Subcutaneous abdominal adipose tissue (tissue), 5 donors: ENCODE measurements around the gene BAX.
A peak's percentile ranks its signal among the peaks of the same experiment; 100 is the strongest.

Experiments
- H3K27ac ChIP-seq: one replicate; pipeline ENCODE4 v1.7.0; 2013; ENCODE audit warnings: low read depth, mild to moderate bottlenecking, inconsistent platforms, low read length, moderate library complexity
- H3K27me3 ChIP-seq, 5 donors: one replicate each; pipeline ENCODE4 v1.7.0; 2013; ENCODE audit warnings: low read length in 5 of 5, inconsistent platforms in 1 of 5; ENCODE audit not compliant: control insufficient read depth in 5 of 5, insufficient read depth in 4 of 5
- H3K36me3 ChIP-seq, 5 donors: one replicate each; pipeline ENCODE4 v1.7.0; 2013; ENCODE audit warnings: low read length in 5 of 5; ENCODE audit not compliant: control insufficient read depth in 5 of 5, insufficient read depth in 5 of 5
- H3K4me1 ChIP-seq, 5 donors: one replicate each; pipeline ENCODE4 v1.7.0; 2013; ENCODE audit warnings: low read length in 5 of 5, mild to moderate bottlenecking in 3 of 5, moderate library complexity in 1 of 5; ENCODE audit not compliant: control insufficient read depth in 5 of 5, insufficient read depth in 5 of 5
- H3K4me3 ChIP-seq, 5 donors: one replicate each; pipeline ENCODE4 v1.7.0; 2013; ENCODE audit warnings: low read length in 5 of 5, low read depth in 1 of 5
- H3K9ac ChIP-seq, 5 donors: one replicate each; pipeline ENCODE4 v1.7.0; 2013; ENCODE audit warnings: low read length in 5 of 5, mild to moderate bottlenecking in 4 of 5, moderate library complexity in 3 of 5
- H3K9me3 ChIP-seq, 5 donors: one replicate each; pipeline ENCODE4 v1.7.0; 2013; ENCODE audit warnings: low read length in 5 of 5; ENCODE audit not compliant: control insufficient read depth in 5 of 5
- donor health status: healthy.
- donor health status: healthy.
- donor health status: healthy.
- donor health status: healthy.
- donor health status: healthy.

BAX gene

DNA sequence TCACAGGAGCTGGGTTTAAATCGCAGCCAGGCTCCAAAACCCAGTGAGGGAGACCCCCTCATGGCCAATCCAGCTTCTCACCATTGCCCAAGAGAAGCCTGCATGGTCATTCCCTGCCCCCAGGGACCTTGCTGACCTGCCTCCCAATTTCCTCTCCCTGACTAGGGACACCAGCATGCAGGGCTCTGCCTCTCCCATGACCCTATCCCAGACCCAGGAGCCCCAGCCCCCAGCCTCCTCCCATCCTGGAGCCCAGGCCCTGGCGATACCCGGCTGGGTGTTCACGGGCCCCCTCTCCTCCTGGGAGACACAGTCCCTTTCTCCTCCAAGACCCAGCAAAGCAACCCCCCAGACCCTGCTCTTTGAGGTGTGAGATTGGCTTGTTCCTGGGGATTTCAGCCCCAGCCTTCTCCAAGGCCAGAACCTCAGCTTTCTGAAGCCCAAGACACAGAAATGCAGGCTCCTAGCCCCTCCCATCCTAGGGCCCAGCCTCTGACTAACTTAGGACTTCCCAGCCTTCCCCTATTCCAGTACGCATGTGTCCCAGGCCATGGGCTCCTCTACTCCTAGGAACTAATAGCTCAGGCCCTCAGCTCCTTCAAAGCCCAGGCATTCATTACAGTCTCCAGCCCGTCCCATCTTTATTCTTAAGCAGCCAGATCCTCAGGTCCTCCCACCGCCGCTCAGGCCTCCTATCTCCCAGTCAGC is 37.4 kb downstream of the BAX start:
- no peaks in the 10 kb centered on the region for H3K27me3 ChIP-seq
- H3K36me3 ChIP-seq, result peaks cover 0 to 20% (median 13%) of the 10 kb centered on the region in 5 donors
- peaks cover 6 to 52% (median 45%) of the 10 kb centered on the region in 5 donors for H3K4me1 ChIP-seq
- H3K27ac ChIP-seq, result peak overlapping the region; percentile 98
- peak overlapping the region; percentile 91 to 97 (median 97) for H3K4me3 ChIP-seq
- H3K9me3 ChIP-seq, result no peaks in the 10 kb centered on the region
- peak overlapping the region; percentile 71 to 99 (median 93) for H3K9ac ChIP-seq

DNA sequence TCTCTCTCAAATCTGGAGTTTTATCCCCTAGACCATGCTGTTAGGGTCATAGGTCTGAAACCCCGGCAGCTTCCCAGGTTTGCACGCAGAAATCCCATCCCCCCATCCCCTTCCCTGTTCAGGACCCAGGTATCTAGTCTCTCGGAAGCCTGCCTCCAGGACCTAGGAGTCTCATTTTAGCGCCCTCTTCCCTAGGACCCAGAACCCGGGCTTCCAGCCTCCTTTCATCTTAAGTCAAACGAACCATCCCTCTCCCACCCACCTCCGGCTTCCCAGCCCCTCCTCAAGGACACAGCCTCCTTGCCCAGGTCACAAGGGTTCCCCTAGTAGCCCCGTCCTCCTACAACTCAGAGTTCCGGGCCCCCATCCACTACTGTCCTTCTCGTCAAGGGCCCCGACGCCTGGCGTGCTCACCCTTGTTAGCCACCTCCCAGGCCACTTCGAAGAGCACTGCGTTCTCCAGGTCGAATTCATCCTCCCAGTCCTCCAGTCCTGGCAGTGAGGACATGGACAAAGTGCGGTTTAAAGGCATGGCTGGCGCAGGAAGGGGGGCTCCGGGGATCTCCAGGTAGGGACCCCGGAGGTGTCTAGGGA is 38.0 kb downstream of the BAX start:
- no peaks in the 10 kb centered on the region for H3K9me3 ChIP-seq
- peaks cover 6 to 52% (median 45%) of the 10 kb centered on the region in 5 donors for H3K4me1 ChIP-seq
- peak overlapping the region; percentile 71 to 99 (median 93) for H3K9ac ChIP-seq
- H3K36me3 ChIP-seq, result peaks cover 0 to 18% (median 10%) of the 10 kb centered on the region in 5 donors
- no peaks in the 10 kb centered on the region for H3K27me3 ChIP-seq
- peak overlapping the region; percentile 91 to 97 (median 97) for H3K4me3 ChIP-seq
- peak overlapping the region; percentile 98 for H3K27ac ChIP-seq

DNA sequence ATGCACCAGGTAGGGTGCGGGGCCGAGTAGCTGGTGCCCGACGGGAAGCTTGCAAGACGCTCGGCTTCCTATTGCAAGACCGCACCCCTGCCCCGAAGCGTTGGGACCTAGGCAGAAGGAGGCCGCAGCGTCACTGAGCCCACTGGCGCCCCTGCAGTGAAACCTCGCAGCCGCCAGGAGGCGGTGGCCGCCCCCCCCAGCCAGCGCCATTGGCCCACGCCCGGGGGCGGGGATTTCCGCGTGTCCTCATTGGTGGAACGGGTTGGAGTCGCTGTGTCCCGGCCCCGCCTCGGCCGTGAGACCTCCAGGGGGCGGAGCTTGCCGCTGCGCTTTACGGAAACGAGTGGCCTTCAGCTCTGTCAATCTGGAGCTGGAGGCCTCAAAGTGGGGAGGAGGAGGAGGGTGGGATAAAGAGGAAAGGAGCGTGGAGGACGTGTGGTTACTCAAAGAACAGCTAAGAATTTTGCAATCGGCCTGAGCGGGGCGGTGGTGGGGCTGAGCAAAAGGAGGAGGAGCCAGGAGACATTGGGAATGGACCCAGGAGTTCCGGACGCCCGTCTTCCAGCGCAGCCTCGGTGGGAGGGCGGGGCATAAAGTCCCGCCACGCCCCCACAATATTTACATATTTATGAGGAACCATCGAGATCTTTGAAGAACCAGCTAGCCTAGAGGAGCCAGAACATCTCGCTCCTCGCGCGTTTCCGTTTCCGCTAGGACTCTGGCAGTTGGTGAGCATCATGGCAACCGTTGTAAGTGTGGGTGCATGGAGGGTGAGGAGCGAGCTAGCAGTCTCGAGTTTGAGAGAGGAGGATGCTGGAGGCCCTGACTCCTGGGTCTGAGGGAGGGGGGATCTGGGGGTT is 38.7 kb downstream of the BAX start, which contains the start of the genes GYS1 and RUVBL2:
Gene GYS1, minus strand, starts transcription at position 135 of the 860 bp plus-strand sequence. CDS start 197 bp downstream, outside the sequence.
Gene RUVBL2, plus strand, starts transcription at position 713 of the 860 bp plus-strand sequence. Its CDS starts 25 bp downstream, at position 738.
- H3K36me3 ChIP-seq, result peaks cover 0 to 13% (median 5%) of the 10 kb centered on the region in 5 donors
- peak within 1 kb of the TSS; percentile 71 to 99 (median 93) for H3K9ac ChIP-seq
- H3K27me3 ChIP-seq, result no peaks in the 10 kb centered on the region
- H3K9me3 ChIP-seq, result no peaks in the 10 kb centered on the region
- peak within 1 kb of the TSS; percentile 91 to 97 (median 97) for H3K4me3 ChIP-seq
- H3K4me1 ChIP-seq, result peaks cover 6 to 52% (median 45%) of the 10 kb centered on the region in 5 donors
- H3K27ac ChIP-seq, result peak within 1 kb of the TSS; percentile 98

DNA sequence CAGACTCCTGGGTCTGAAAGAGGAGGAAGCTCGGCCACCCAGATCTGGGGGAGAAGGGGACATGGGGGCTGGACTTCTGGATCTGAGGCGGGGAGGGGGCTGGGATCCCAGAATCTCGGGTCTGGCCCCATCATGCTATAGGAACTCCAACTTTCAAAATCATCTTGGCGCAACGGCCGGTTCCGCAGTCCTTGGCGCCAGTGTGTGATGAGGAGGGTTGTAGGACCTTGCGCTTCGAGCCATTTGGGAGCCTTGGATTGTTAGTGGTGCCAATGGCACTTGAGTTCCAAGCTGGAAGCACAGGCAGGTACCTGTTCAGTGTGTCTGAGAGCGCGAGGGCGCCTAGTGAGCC is 39.3 kb downstream of the BAX start:
- peak overlapping the region; percentile 98 for H3K27ac ChIP-seq
- H3K9me3 ChIP-seq, result no peaks in the 10 kb centered on the region
- peaks cover 6 to 52% (median 45%) of the 10 kb centered on the region in 5 donors for H3K4me1 ChIP-seq
- no peaks in the 10 kb centered on the region for H3K27me3 ChIP-seq
- peak overlapping the region; percentile 71 to 99 (median 81) for H3K9ac ChIP-seq
- peaks cover 0 to 7% (median 0%) of the 10 kb centered on the region in 5 donors for H3K36me3 ChIP-seq
- H3K4me3 ChIP-seq, result peak overlapping the region; percentile 83 to 97 (median 96)

DNA sequence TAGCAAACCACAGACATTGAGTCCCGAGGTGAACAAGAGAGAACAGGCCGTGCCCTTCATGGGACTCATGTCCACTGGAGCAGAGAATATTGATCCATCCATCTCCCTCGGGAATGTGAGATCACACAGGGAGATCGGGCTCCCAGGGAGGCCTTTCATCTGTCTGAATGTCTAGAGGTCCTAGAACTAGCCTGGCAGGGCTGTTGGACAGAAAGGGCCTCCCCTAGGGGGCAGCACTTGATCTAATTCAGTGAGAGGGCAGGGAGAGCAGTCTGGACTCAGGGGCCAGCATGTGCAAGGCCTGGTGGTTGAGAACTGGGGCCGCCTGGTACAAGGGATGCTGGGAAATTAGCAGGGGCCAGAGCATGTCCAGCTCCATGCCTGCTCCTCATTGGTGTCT is 43.3 kb downstream of the BAX start:
- H3K9ac ChIP-seq, result no peak overlapping the region

DNA sequence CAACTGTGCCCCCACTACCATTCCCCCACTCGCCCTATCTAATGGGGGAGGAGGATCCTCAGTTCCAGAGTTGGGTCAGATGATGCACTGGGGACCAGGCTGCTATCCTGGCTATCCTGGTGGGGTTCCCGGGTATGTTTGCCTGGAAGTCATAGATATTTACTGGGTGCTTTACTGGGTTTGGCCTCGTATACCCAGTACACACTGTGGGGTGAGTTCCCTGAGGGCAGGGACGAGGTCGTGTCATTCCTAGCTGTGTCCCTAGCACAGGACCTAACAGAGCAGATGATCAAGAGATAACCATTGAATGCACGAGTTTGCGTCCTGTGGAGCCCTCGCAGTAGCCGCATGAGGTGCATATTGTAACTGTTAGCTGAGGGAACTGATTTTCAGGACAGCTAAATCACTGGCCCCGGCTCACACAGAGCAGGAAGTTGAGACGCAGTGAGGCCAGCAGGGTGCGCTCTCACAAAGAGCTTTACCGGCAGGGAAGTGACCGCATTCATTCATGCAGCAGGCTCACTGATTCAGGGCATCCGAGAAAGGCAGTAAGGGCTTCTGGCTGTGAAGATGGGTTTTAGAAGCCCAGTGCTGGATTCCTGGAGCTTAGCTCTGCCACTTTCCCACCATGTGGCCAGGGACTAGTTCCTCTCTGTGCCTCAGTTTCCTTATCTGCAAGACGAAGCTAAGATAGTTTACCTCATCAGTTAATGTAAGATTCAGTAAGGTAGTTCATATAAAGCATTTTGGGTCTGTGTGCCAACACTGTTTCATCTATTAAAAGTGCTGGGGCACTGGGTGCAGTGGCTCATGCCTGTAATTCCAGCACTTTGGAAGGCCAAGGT is 45.0 kb downstream of the BAX start:
- Histone ChIP-seq H3K9me3 (no peaks in the 10 kb centered on the region), H3K9ac (no peak overlapping the region), H3K4me1 (peaks cover 0 to 3% (median 0%) of the 10 kb centered on the region in 5 donors), H3K36me3 (peaks cover 0 to 29% (median 13%) of the 10 kb centered on the region in 5 donors), H3K27me3 (no peaks in the 10 kb centered on the region), H3K27ac (no peak overlapping the region), H3K4me3 (no peak overlapping the region)

More for the DNA sequence above, 43.3 kb downstream of the BAX start:
- Histone ChIP-seq H3K9me3 (no peaks in the 10 kb centered on the region), H3K27ac (no peak overlapping the region), H3K4me1 (peaks cover 4 to 16% (median 9%) of the 10 kb centered on the region in 5 donors), H3K4me3 (no peak overlapping the region), H3K36me3 (peaks cover 0 to 12% (median under 1%) of the 10 kb centered on the region in 5 donors), H3K27me3 (no peaks in the 10 kb centered on the region)

DNA sequence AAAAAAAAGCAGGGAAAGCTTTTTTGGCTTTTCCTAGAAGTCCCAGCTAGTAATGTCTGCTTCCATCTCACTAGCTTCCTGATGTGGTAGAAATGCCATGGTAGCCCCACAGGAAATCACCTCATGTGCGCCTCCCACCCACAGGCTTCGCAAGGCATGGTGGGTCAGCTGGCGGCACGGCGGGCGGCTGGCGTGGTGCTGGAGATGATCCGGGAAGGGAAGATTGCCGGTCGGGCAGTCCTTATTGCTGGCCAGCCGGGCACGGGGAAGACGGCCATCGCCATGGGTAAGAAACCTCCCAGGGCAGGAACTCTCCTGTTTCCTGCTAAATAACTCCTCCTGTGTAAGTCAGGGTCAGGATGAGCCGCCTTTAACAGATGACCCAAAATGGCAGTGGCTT is 49.5 kb downstream of the BAX start:
- H3K9me3 ChIP-seq, result no peaks in the 10 kb centered on the region
- no peak overlapping the region for H3K4me3 ChIP-seq
- no peak overlapping the region for H3K9ac ChIP-seq
- H3K4me1 ChIP-seq, result no peaks in the 10 kb centered on the region
- no peaks in the 10 kb centered on the region for H3K27me3 ChIP-seq
- H3K36me3 ChIP-seq, result peaks cover 3 to 59% (median 42%) of the 10 kb centered on the region in 5 donors
- H3K27ac ChIP-seq, result no peak overlapping the region

DNA sequence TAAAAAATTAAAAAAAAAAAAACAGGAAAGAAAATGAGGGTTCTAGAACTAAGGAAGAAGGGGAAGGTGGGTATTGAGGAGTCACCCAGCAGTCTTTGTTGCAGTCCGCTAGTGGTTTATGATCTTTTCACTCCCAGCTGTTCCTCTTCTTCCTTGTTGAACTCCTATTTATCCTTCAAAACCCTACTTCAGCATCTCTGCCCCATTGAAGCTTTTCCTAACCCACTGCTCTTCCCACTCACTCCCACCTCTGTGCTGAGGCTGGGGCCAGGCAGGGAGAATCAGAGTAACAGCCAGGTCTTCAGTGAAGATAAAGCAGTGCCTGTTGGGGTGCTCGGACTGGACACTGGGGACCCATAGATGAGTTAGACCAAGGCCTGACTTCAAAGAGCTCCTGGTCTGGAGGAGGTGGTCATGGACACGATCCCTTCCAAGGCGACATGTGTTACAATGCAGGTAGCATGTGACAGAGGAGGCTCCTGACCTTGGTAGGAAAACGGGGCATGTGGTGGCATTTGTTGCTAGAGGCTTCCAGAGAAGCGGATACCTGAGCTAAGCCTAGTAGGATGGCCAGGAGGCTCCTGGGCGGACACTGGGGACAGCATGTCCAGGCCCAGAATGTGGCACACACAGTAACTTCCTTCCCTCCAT is 50.4 kb downstream of the BAX start:
- H3K27me3 ChIP-seq, result no peaks in the 10 kb centered on the region
- no peak overlapping the region for H3K27ac ChIP-seq
- H3K4me1 ChIP-seq, result no peaks in the 10 kb centered on the region
- H3K4me3 ChIP-seq, result no peak overlapping the region
- no peaks in the 10 kb centered on the region for H3K9me3 ChIP-seq
- no peak overlapping the region for H3K9ac ChIP-seq
- H3K36me3 ChIP-seq, result peaks cover 3 to 63% (median 50%) of the 10 kb centered on the region in 5 donors

DNA sequence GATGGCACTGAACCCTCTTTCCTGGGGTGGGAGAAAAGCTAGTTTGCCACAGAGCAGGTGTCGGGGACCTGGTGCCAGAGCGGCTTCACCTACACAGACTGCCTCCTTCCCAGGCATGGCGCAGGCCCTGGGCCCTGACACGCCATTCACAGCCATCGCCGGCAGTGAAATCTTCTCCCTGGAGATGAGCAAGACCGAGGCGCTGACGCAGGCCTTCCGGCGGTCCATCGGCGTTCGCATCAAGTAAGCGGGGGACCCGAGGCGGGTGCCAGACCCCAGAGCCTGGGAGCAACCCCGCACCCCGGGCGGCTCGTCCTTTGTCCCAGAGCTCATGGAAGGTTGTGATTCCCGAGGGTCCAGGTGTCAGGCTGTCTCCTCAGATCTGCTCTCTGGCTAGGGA is 52.2 kb downstream of the BAX start:
- peaks cover 3 to 81% (median 66%) of the 10 kb centered on the region in 5 donors for H3K36me3 ChIP-seq

More for the DNA sequence above, 52.2 kb downstream of the BAX start:
- Histone ChIP-seq H3K4me1 (no peaks in the 10 kb centered on the region), H3K9ac (no peak overlapping the region), H3K27me3 (no peaks in the 10 kb centered on the region), H3K4me3 (no peak overlapping the region), H3K27ac (no peak overlapping the region), H3K9me3 (no peaks in the 10 kb centered on the region)
